Measurements from ENCODE around the gene CDH4. TPM values are rescaled to one million over a fixed set of nuclear protein-coding genes. Genes with fewer than 3 reads are reported as not detected.

The CDH4 gene
- total and polyA plus RNA-seq, 8 donors = under 0.01 to 2.2 (median 0.11) TPM; not detected in 2

- Histone ChIP-seq H3K4me3 (no peak overlapping the region), H3K36me3 (no peaks in the 10 kb centered on the region), H3K27me3 (peaks cover 0 to 75% (median 0%) of the 10 kb centered on the region in 3 donors), H3K4me1 (no peaks in the 10 kb centered on the region), H3K27ac (no peak overlapping the region), H3K9me3 (peaks cover 0 to 4% (median 0%) of the 10 kb centered on the region in 4 donors)
- DNase-seq = no peak
- intact Hi-C loops (cut with DNase I; ENCODE audit: low total_unique reads) = no loop called here
- no peak for TF ChIP-seq POLR2A (IDR thresholded peaks at IDR 0.05)
- TF ChIP-seq CTCF (IDR thresholded peaks at IDR 0.05) = no peak
- TF ChIP-seq EP300 (IDR thresholded peaks at IDR 0.05) = no peak
- TF ChIP-seq POLR2AphosphoS5 (IDR thresholded peaks at IDR 0.05) = no peak
- WGBS, 5 donors = 92 to 95% (median 92%) methylated on average over 14 to 19 of the region's 19 CpGs
These were observed 271.1 kb downstream of the CDH4 start for GRCh38 chr20:61523145-61523544.

GRCh38 chr20:61524951-61525666, 273.0 kb downstream of the CDH4 start:
- Histone ChIP-seq H3K27me3 (peaks cover 0 to 72% (median 0%) of the 10 kb centered on the region in 3 donors), H3K27ac (no peak overlapping the region), H3K4me3 (no peak overlapping the region), H3K36me3 (no peaks in the 10 kb centered on the region), H3K4me1 (no peaks in the 10 kb centered on the region), H3K9me3 (peaks cover 0 to 4% (median 0%) of the 10 kb centered on the region in 4 donors)
- intact Hi-C loops (cut with DNase I; ENCODE audit: low total_unique reads) = no loop called here
- 61 to 69% (median 64%) methylated on average over 11 to 13 of the region's 13 CpGs for WGBS, 5 donors
- no peak for DNase-seq
- TF ChIP-seq CTCF (IDR thresholded peaks at IDR 0.05) (no peak), POLR2AphosphoS5 (IDR thresholded peaks at IDR 0.05) (no peak), POLR2A (IDR thresholded peaks at IDR 0.05) (no peak), EP300 (IDR thresholded peaks at IDR 0.05) (no peak)

GRCh38 chr20:61525781-61526431, 273.8 kb downstream of the CDH4 start:
- 42 to 52% (median 50%) methylated on average over 21 of the region's 21 CpGs for WGBS, 5 donors
- no peaks in the 10 kb centered on the region for H3K36me3 ChIP-seq
- H3K4me1 ChIP-seq = no peaks in the 10 kb centered on the region
- peaks cover 0 to 4% (median 0%) of the 10 kb centered on the region in 4 donors for H3K9me3 ChIP-seq
- no peak for TF ChIP-seq EP300 (IDR thresholded peaks at IDR 0.05)
- TF ChIP-seq CTCF (IDR thresholded peaks at IDR 0.05) = no peak
- no peak for TF ChIP-seq POLR2A (IDR thresholded peaks at IDR 0.05)
- no peak for TF ChIP-seq POLR2AphosphoS5 (IDR thresholded peaks at IDR 0.05)
- DNase-seq = no peak
- no peak overlapping the region for H3K27ac ChIP-seq
- H3K27me3 ChIP-seq = peaks cover 0 to 72% (median 0%) of the 10 kb centered on the region in 3 donors
- intact Hi-C loops (cut with DNase I; ENCODE audit: low total_unique reads) = no loop called here
- no peak overlapping the region for H3K4me3 ChIP-seq

- Histone ChIP-seq H3K4me1 (no peaks in the 10 kb centered on the region), H3K27ac (no peak overlapping the region), H3K9me3 (peaks cover 0 to 4% (median 0%) of the 10 kb centered on the region in 4 donors), H3K27me3 (peaks cover 0 to 65% (median 0%) of the 10 kb centered on the region in 3 donors), H3K4me3 (no peak overlapping the region), H3K36me3 (no peaks in the 10 kb centered on the region)
- WGBS, 5 donors = 83 to 90% (median 88%) methylated on average over 13 of the region's 13 CpGs
- TF ChIP-seq POLR2A (IDR thresholded peaks at IDR 0.05) (no peak), EP300 (IDR thresholded peaks at IDR 0.05) (no peak), CTCF (IDR thresholded peaks at IDR 0.05) (no peak), POLR2AphosphoS5 (IDR thresholded peaks at IDR 0.05) (no peak)
- intact Hi-C loops (cut with DNase I; ENCODE audit: low total_unique reads) = no loop called here
- DNase-seq = no peak
These were observed 274.8 kb downstream of the CDH4 start for GRCh38 chr20:61526907-61527306.
